Prostate gland (tissue), 2 donors: ENCODE measurements around the gene TSPAN15.

Experiments used
- CTCF ChIP-seq, 4 experiments: fragments of 200-600 bp in 2 of 4; fragments of 450-650 bp in 2 of 4; sonication (generic) in 2 of 4; IDR thresholded peaks; 1 replicate in 3 of 4; 2 replicates in 1 of 4; pipeline ENCODE4 v1.5.1; 2016 to 2019; ENCODE audit warnings: antibody characterized with exemption in 4 of 4, mild to moderate bottlenecking in 2 of 4, moderate library complexity in 2 of 4
- POLR2A ChIP-seq: fragments of 450-650 bp; IDR thresholded peaks from one replicate; pipeline ENCODE4 v1.6.1; 2016; ENCODE audit warnings: antibody characterized with exemption, mild to moderate bottlenecking
- POLR2AphosphoS5 ChIP-seq: sonication (generic); formaldehyde crosslinking; IDR thresholded peaks from one replicate; pipeline ENCODE4 v1.6.1; 2017; ENCODE audit warnings: antibody characterized with exemption

- TF ChIP-seq CTCF (IDR thresholded peaks at IDR 0.05) (no peak), POLR2A (no peak), POLR2AphosphoS5 (no peak)
Observed at GRCh38 chr10:69439813-69440506, 11.3 kb upstream of the TSPAN15 start.
